Psoas muscle (tissue), 8 donors: ENCODE results near the gene MEOX2. TPM values are rescaled to one million over a fixed set of nuclear protein-coding genes. Genes with fewer than 3 reads are reported as not detected.

ENCODE experiments used
- ATAC-seq, 4 donors: fragments of 200-7000 bp; cut with Tn5 transposase; one replicate each; pipeline ENCODE4 v1.9.1; 2020; ENCODE audit warnings: moderate library complexity in 3 of 4, mild to moderate bottlenecking in 2 of 4
- DNase-seq, 2 donors: peaks; one replicate each; pipeline ENCODE4 v3.0.0-alpha.2; 2020
- H3K27ac ChIP-seq: fragments of 200-600 bp; one replicate; pipeline ENCODE4 v1.8.0; 2022
- H3K27me3 ChIP-seq, 3 donors: fragments of 200-600 bp in 1 of 3; one replicate each; pipeline versions ENCODE4 v1.6.1 to v1.8.0; 2013 to 2022; ENCODE audit warnings: low read length in 2 of 3, mild to moderate bottlenecking in 2 of 3, moderate library complexity in 1 of 3; ENCODE audit not compliant: insufficient read depth in 3 of 3
- H3K36me3 ChIP-seq, 2 donors: fragments of 200-600 bp in 1 of 2; one replicate each; pipeline versions ENCODE4 v1.6.1 to v1.8.0; 2013 to 2022; ENCODE audit warnings: low read depth in 1 of 2, mild to moderate bottlenecking in 1 of 2, moderate library complexity in 1 of 2; ENCODE audit not compliant: insufficient read depth in 1 of 2
- H3K4me1 ChIP-seq: fragments of 200-600 bp; one replicate; pipeline ENCODE4 v1.8.0; 2022
- H3K4me3 ChIP-seq: fragments of 200-600 bp; one replicate; pipeline ENCODE4 v1.8.0; 2022; ENCODE audit warnings: mild to moderate bottlenecking
- H3K9me3 ChIP-seq: fragments of 200-600 bp; one replicate; pipeline ENCODE4 v1.8.0; 2022
- CTCF ChIP-seq: fragments of 200-600 bp; IDR thresholded peaks from one replicate; pipeline ENCODE4 v1.8.0; 2022; ENCODE audit warnings: antibody characterized with exemption
- WGBS, 3 donors: extraction: QIAGEN DNeasy Blood & Tissue Kit; methylation state at CpG; one replicate each; pipeline versions ENCODE4 v1.1.6 to v1.1.7; 2013; 5-methylcytosine and 5-hydroxymethylcytosine counted together
- intact Hi-C, 2 donors: fragments of 100-400 bp; cut with DNase I; formaldehyde crosslinking; loops; one replicate each; pipeline versions ENCODE4 v1.11.0 to v1.14.2; 2022
- polyA plus RNA-seq, 3 donors: library from polyadenylated mRNA; stranded (reverse); fragments of 200-250 nt; gene quantifications; one replicate each; pipeline ENCODE4 v1.2.3, GENCODE V29; 2013
- total RNA-seq, 4 donors: library from RNA; stranded (reverse); fragmentation: NEBNext Ultra II Directional in 2 of 4; extraction: Animal tissue kit (Norgen Biotek cat#: 25700) in 2 of 4; gene quantifications; one replicate each; pipeline versions ENCODE4 v1.2.1 to v1.2.4, GENCODE V29; 2021 to 2023
- donor health status: healthy with polysubstance abuse.
- donor health status: DM: no; HTN: no; CAD: no; lungs with moderate emphysema.
- donor health status: Bipolar disorder and iron deficiency.
- donor health status: healthy.
- donor health status: DM: yes; HTN: yes; CAD: no.
- donor health status: DM: no; HTN: no; CAD: no.
- donor health status: DM: no; HTN: no; CAD: no.
- donor health status: DM: yes; HTN: yes; CAD: no.

Gene MEOX2
- total and polyA plus RNA-seq, 7 donors = 3.1 to 6.9 (median 4.0) TPM

- Histone ChIP-seq H3K36me3 (no peaks in the 10 kb centered on the region), H3K4me3 (no peak overlapping the region), H3K4me1 (no peaks in the 10 kb centered on the region), H3K9me3 (no peaks in the 10 kb centered on the region), H3K27ac (no peak overlapping the region), H3K27me3 (no peaks in the 10 kb centered on the region)
- intact Hi-C loops = no loop called here
- DNase-seq = no peak
- no peak for ATAC-seq
- no peak for TF ChIP-seq CTCF
- 74 to 84% (median 80%) methylated on average over 2 of the region's 2 CpGs for WGBS, 3 donors
Observed at GRCh38 chr7:15621468-15621867, 65.0 kb downstream of the MEOX2 start.

- no peaks in the 10 kb centered on the region for H3K4me1 ChIP-seq
- H3K9me3 ChIP-seq = no peaks in the 10 kb centered on the region
- H3K27me3 ChIP-seq = no peaks in the 10 kb centered on the region
- ATAC-seq (no peak), DNase-seq (no peak)
- WGBS, 3 donors = 29 to 33% (median 33%) methylated on average over 6 of the region's 6 CpGs
- intact Hi-C loops = no loop called here
- H3K4me3 ChIP-seq = no peak overlapping the region
- H3K36me3 ChIP-seq = no peaks in the 10 kb centered on the region
- TF ChIP-seq CTCF = no peak
- no peak overlapping the region for H3K27ac ChIP-seq
Observed at GRCh38 chr7:15620491-15621185, 65.8 kb downstream of the MEOX2 start.

GRCh38 chr7:15618275-15618674, 68.2 kb downstream of the MEOX2 start:
- Histone ChIP-seq H3K36me3 (no peaks in the 10 kb centered on the region), H3K4me3 (no peak overlapping the region), H3K4me1 (no peaks in the 10 kb centered on the region), H3K9me3 (no peaks in the 10 kb centered on the region), H3K27ac (no peak overlapping the region), H3K27me3 (no peaks in the 10 kb centered on the region)
- ATAC-seq (no peak), DNase-seq (no peak)
- intact Hi-C loops = no loop called here
- WGBS, 3 donors = 95 to 97% (median 96%) methylated on average over 2 of the region's 2 CpGs
- TF ChIP-seq CTCF = no peak

- TF ChIP-seq CTCF = no peak
- Histone ChIP-seq H3K27me3 (no peaks in the 10 kb centered on the region), H3K9me3 (no peaks in the 10 kb centered on the region), H3K4me1 (no peaks in the 10 kb centered on the region), H3K36me3 (no peaks in the 10 kb centered on the region), H3K4me3 (no peak overlapping the region), H3K27ac (no peak overlapping the region)
- WGBS, 3 donors = 84 to 86% (median 86%) methylated on average over 8 of the region's 8 CpGs
- intact Hi-C loops = no loop called here
- ATAC-seq (no peak), DNase-seq (no peak)
Observed at GRCh38 chr7:15612205-15612604, 74.3 kb downstream of the MEOX2 start.

GRCh38 chr7:15610503-15610902, 76.0 kb downstream of the MEOX2 start:
- 84 to 85% (median 85%) methylated on average over 2 of the region's 2 CpGs for WGBS, 3 donors
- DNase-seq = no peak

More at GRCh38 chr7:15610503-15610902, 76.0 kb downstream of the MEOX2 start:
- Histone ChIP-seq H3K27ac (no peak overlapping the region), H3K4me1 (no peaks in the 10 kb centered on the region), H3K27me3 (no peaks in the 10 kb centered on the region), H3K4me3 (no peak overlapping the region), H3K36me3 (no peaks in the 10 kb centered on the region), H3K9me3 (no peaks in the 10 kb centered on the region)
- no peak for TF ChIP-seq CTCF
- no peak for ATAC-seq
- intact Hi-C loops = no loop called here
